NCI-H146 (cell line): ENCODE results near the gene CEBPE.

Experiments
- DNase-seq: peaks from one replicate; lab custom pipeline; 2025; lab: John Stamatoyannopoulos, UW

The CEBPE gene

GRCh38 chr14:23102801-23103200 is 16.3 kb downstream of the CEBPE start:
- DNase-seq = no peak

GRCh38 chr14:23101986-23102625 is 16.9 kb downstream of the CEBPE start:
- no peak for DNase-seq

DNA sequence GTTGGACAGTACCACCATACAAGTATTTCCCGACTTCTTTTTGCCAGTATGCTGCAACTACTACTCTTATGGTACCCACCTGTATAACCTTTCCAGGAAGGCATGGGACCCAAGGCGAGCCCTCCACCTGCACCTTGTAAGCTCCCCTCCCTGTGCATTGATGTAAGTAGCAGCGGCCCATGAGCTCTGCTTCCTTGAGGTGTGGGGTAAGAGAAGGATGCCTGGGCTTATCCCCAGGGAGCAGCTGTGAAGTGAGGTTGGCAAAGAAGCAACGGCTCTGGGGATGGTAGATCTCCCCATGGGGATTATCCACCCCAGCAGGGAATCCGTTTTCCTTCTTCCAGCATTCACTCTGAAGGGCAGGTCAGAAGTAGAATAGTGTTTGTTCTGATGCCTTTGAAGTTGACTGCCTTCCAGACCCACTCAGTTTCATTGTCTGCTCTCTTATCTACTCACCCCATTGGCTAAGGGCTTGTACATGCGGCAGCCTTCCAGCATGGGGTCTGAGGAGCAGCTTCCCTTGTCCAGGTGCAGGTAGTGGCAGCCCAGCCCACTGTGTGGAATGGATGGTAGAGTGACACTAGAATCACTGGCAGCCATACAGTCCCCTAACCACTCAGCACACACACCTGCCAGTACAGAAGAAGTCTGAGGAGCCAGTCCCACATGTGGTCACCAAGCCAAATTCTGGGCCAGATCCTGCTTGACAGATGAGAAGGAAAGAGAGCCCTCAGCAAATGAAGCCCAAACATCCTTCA is 17.7 kb downstream of the CEBPE start:
- no peak for DNase-seq

DNA sequence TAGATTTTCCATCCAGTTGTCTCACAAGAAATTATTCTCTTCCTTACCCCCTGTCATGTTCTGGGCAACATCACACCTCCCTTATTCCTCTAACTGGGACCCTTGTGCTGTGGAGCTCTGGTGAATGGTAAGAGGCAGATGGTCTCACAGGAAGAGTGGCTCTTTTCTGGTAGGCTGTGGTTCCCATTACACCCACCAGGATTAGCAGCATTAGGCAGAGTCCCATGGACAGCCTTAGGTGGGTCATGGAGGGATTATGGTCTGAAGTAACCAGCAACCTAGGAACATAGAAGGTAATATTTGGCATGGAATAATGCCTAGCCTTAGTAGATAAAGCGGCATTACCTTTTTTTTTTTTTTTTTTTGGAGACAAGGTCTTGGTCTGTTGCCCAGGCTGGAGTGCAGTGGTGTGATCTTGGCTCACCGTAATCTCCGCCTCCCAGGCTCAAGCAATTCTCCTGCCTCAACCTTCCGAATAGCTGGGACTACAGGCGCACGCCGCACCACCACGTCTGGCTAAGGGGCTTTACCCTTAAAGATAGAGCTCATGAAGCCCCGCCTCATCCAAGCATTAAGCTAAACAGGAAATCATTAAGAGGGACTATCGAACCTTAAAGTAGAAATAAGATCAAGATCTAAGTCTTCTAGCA is 19.7 kb downstream of the CEBPE start:
- DNase-seq = no peak

GRCh38 chr14:23097786-23098185 is 21.3 kb downstream of the CEBPE start:
- no peak for DNase-seq

DNA sequence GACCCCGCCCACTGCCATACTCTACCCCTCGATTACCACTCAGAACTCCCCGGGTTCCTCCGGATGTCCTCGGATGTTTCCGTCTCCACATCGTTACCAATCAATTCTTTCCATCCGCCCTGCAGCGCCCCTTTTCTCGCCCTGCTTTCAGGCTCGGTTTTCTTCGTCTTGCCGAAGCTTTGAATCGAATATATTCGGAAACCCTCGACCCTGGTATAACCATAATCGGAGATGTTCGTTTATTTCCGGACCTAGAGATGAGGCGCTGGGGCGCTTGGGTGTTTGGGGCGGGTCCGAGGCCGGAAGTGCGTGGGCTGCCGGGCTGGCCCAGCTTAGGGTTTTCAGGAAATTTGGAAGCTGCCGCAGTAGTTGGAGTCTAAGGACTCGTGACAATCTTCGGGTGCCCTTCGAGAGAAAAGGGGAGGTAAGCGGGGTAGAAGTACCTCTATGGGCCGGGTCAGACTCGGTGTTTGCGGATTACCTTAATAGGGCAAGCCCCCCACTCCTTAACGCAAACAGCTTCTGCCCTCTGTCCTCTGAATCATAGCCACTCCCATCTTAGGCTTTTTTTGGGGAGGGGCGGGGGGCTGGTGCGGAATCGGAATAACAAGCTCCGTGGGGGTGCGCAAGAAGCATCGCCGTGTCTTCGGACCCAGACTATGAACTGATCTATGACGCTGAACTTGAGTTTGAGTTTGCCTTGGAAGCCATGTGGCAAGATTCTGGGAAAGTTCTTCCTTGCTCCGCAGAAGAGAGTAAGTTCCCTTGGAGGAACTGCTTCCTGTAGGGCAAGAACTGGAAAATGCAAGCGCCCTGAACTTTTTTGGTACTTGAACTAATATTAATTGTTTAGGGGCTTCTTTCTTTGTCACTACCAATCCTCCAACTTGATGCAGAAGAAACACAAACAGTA is 23.6 kb downstream of the CEBPE start, which contains the start of gene C14orf119:
Gene C14orf119, plus strand, starts transcription at position 310 of the 913 bp plus-strand sequence. CDS start 2,154 bp downstream, outside the sequence.
- DNase-seq = no peak

GRCh38 chr14:23094666-23095195 is 24.3 kb downstream of the CEBPE start, which contains the start of gene ACIN1:
Gene ACIN1, minus strand, starts transcription at chr14:23095136. Its CDS starts 24 bp downstream, at chr14:23095112.
- no peak for DNase-seq

DNA sequence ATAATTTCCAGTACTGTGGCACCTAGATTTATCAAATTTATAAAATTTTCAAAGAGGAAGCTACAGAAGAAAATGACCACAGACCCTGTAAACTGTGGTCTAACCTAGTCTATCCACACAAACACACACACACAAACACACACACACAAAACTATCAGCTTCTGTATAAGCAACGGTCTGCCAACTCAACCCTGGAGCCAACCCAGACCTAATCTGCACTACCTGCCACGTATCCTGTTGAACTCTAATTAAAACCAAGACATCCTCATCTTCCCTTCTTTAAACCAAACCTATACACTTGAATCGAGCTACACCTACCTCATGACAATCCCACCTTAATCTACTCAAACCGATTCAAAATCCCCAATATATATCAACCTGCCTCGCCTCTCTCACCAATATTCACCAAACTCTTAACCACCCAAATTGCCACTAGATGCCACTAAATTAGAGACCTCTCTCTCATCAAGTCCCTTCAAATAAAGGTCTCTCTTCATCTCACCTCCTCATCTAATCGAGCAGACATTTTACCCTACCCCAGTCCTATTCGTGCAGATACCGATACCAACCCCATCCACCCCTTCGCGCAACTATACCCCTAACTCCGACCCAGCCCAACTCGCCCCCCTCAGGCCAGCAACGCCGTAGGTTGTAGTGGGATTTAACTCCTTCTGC is 24.9 kb downstream of the CEBPE start:
- DNase-seq = no peak

DNA sequence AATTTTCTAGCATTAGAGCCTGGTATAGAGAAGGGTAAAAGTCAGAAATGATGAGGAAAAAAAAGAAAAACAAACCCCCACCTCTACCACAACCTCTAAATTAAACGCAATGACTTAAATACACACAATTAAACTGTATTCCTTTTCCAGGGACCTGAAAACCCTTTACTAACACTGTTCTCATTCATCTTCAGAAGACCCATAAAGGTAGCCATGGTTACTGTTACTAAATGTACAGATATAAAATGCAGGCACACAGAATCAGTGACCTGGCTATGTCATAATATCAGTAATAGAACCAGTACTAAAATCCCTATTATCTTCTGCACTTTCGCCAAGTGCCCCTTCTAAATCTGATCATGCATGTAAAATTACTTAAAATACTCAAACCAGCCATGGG is 25.5 kb downstream of the CEBPE start:
- no peak for DNase-seq

- no peak for DNase-seq
These were observed 26.0 kb downstream of the CEBPE start for GRCh38 chr14:23093104-23093503.

DNA sequence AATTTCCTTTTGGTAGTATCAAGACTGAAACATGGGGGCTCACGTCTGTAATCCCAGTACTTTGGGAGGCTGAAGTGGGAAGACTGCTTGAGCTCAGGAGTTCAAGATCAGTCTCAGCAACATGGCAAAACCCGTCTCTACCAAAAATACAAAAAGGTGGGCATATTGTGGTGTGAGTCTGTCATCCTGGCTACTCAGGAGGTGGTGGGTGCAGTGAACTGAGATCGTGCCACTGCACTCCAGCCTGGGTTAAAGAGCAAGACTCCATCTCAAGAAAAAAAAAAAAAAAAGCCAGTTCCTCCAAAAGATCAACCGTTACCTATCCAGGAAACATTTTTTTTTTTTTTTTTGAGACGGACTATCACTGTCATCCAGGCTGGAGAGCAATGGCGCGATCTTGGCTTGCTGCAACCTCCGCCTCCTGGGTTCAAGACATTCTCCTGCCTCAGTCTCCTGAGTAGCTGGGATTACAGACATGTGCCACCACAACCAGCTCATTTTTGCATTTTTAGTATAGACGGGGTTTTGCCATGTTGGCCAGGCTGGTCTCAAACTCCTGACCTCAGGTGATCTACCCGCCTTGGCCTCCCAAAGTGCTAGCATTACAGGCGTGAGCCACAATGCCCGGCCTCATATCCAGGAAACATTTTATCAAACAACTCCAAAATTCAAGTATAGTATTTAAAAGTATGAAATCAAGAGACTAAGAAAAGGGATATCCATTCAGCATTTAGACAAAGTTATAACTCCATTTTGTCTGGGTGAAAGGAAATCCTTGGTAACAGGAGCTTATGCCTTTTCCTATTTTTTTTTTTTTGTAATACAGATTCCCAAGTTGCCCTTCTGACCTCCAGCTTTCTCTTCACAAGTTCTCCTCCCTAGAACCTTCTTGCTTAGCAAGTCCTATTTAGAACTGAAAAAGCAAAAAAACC is 27.5 kb downstream of the CEBPE start:
- no peak for DNase-seq

GRCh38 chr14:23090254-23090636 is 28.8 kb downstream of the CEBPE start:
- DNase-seq = no peak

- no peak for DNase-seq
These were observed 29.4 kb downstream of the CEBPE start for GRCh38 chr14:23089498-23090253.

DNA sequence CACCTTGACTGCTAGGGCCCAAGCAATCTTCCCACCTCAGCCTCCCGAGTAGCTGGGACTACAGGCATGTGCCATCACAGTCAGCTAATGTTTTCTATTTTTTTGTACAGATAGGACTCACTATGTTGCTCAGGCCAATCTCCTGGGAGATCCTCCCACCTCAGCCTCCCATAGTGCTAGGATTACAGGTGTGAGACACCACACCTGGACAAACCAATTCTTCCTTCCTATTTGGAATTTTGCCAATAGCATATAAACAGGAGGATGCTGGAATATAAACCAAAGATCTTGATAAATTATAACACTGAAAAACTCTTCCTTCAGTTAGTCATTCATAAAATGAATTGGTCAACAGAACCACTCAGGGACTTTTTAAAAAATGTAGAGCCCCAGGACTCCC is 32.5 kb downstream of the CEBPE start:
- DNase-seq = no peak

- DNase-seq = no peak
These were observed 33.6 kb downstream of the CEBPE start for GRCh38 chr14:23085458-23085857.

GRCh38 chr14:23080474-23080873 is 38.6 kb downstream of the CEBPE start:
- DNase-seq = no peak

DNA sequence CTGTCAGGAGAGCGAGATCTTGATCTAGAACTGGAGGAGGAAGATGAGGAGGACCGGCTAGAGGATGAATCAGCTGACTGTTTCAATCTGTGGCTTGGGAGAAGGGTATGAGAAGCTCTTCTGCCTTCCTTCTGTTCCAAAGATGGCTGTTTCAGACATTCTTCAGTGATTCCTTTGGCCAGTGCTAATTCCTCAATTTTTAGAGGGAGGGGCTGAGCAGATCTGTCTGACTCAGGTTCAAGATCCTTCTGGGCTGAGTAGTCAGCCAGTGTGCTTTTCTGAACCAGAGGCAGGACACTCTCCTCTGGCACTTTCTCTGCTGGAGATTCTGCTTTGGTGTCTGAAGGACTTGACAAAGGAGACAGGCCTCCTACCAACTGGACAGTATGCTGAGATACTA is 39.3 kb downstream of the CEBPE start:
- DNase-seq = no peak

GRCh38 chr14:23078692-23079116 is 40.4 kb downstream of the CEBPE start:
- no peak for DNase-seq

DNA sequence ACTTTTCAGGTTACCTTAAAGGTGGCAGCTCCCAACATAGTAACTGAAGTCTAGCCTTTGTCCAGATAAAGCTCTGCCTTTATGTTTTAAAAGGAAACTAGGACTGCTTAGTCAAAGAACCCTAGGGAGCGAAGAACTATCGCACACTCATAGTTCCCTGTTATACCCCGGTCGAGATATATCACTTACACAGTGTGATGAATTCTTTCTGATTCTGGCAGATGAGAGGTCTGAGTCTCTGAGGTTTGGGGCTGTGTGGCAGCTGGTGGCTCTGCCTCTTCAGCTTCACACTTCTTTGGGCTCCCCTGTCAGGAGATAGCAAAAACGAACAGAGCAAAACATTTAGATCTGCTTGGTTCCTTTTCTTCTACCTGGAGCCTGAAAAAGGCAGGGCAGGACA is 41.1 kb downstream of the CEBPE start:
- no peak for DNase-seq
